ENCODE measurements around the gene TMEM132C.

The TMEM132C gene

DNA sequence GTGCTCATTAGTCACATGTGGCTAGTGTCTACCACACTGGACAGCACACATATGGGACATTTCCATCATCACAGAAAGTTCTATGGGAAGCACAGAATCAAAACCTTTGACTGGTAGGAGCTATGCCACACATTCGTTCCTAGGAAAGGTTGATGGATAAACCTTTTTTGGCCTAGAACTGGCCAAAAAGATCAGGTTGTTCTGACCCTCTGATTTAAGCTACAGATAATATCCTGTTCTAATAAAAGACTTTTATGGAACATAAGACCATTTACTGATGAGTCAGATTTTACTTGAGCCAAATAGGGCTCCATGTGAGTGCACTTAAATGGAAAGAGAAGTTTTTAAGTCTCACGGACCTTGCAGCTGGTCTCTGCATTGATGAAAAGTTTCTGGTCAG, 413.6 kb downstream of the TMEM132C start:
- no peak for DNase-seq

GRCh38 chr12:128682548-128683275, 415.7 kb downstream of the TMEM132C start:
- no peak for DNase-seq

- no peak for DNase-seq
Observed at GRCh38 chr12:128684352-128684751, 417.4 kb downstream of the TMEM132C start.

DNA sequence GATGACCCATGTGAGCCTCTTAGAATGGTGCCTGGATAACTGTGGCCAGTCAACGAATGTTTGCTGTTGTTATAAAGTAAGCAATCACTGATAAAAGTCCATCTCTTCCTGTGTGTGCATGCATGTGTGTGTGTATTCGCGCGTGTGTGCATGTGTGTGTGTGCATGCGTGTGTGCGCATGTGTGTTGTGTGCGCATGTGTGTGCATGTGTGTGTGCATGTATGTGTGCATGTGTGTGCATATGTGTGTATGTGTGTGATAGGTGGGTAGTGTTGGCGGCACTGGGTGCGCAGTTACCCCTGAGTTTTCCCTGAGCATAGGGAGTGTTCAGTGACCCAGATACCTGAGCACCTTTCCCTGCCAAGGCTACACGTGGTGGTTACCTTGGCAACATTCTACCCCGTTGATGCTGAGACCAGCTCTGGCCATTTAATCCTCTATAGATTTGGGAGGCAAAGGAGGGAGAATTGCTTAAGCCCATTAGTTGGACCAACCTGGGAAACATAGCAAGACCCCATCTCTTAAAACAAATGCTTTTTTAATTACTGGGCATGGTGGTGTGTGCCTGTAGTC, 419.0 kb downstream of the TMEM132C start:
- no peak for DNase-seq

- DNase-seq: no peak
Observed at GRCh38 chr12:128687851-128688250, 420.9 kb downstream of the TMEM132C start.

DNA sequence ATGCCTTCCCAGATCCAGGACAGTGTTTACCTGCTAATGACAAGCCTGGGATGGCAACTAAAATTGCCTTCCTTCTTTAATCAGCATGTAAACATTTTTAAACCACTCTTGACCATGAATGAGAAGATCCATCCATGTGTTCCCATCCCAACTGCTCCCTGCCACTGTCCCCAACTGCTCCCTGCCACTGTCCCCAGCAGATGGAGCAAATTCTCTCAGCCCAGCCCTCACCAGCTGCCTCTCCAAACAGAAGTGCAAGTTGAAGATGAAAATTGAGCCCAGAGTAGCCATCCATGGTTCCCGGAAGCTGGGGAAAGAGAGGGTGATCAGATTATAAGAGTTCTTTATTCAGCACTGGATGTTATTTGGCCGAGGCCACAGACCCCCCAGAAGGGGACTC, 423.7 kb downstream of the TMEM132C start:
- no peak for DNase-seq

- DNase-seq: no peak
Observed at GRCh38 chr12:128693115-128693514, 426.1 kb downstream of the TMEM132C start.

GRCh38 chr12:128693771-128694170, 426.8 kb downstream of the TMEM132C start:
- DNase-seq: no peak

GRCh38 chr12:128694445-128694844, 427.5 kb downstream of the TMEM132C start:
- no peak for DNase-seq

- no peak for DNase-seq
Observed at GRCh38 chr12:128695697-128696096, 428.7 kb downstream of the TMEM132C start.

GRCh38 chr12:128698301-128698972, 431.5 kb downstream of the TMEM132C start:
- DNase-seq: no peak

GRCh38 chr12:128699106-128699505, 432.1 kb downstream of the TMEM132C start:
- DNase-seq: no peak

DNA sequence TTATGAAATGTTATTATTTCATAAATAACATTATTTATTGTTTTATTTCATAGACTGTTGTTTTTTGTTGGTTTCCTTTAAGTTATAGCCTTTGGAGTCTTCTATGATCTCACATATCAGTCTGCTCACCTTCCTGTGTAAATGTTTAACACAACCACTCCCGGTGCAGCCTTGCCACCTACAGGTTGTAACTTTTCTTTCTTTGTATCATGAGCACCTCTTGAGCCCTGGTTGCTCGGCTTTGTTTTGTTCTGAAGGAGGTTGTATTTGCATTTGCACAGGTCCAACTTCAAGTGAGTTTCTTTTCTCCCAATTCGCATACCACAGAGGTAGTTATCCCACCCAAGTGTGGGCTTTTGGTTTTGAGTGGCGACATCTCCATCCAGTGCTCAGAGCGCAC, 435.4 kb downstream of the TMEM132C start:
- no peak for DNase-seq

- no peak for DNase-seq
Observed at GRCh38 chr12:128705140-128705539, 438.2 kb downstream of the TMEM132C start.

DNA sequence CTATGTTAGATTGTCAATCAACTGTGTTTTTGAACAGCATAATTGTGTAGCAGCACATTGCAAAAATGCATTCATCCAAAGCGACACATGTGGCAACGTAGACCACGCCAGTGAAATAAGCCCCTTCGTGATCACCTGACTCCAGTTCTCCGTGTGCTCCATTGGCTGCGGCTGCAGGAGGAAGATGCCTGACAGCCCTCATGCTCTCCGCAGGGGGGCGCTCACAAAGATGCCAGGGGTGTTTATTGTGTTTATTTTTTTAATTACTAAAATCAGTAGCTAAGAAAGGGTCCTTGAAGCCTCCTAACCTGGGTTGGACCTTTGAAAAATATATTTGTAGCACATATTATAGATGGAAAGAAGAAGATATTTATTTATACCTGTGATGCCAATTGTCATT, 440.5 kb downstream of the TMEM132C start:
- no peak for DNase-seq

- DNase-seq: no peak
Observed at GRCh38 chr12:128708789-128709188, 441.8 kb downstream of the TMEM132C start.

DNA sequence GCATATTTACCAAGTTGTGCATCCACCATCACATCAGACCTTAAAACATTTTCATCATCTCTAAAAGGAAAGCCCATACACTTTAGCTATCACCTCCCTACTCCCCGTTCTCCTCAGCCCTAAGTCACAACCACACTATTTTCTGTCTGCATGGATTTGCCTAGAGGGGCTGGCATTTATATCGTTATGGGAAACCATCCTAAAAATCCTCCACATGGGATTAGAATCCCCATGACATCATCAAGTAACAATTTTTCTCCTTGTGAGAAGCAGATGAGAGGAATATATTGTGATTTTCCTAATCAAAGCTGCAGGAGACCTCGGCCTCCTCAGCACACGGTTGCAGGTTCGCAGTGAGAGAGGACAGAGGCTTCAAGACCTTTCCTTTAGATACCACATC, 442.7 kb downstream of the TMEM132C start:
- no peak for DNase-seq

DNA sequence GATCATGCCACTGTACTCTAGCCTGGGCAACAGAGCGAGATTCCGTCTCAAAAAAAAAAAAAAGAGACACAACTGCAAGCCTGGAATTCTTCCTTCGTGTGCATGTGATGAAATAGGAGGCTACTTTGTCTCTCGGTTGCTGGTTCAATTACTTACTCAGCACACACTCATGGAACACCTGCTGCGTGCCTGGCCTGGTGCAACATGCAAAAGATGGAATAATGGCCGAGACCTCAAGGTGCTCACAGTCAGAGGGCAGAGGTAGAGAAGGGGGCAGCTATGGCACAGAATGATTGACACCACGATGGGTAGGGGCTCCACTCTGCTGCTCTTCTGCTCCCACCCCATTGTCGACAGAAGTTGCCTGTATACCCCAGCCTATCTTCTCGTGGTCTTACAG, 444.5 kb downstream of the TMEM132C start:
- no peak for DNase-seq

DNA sequence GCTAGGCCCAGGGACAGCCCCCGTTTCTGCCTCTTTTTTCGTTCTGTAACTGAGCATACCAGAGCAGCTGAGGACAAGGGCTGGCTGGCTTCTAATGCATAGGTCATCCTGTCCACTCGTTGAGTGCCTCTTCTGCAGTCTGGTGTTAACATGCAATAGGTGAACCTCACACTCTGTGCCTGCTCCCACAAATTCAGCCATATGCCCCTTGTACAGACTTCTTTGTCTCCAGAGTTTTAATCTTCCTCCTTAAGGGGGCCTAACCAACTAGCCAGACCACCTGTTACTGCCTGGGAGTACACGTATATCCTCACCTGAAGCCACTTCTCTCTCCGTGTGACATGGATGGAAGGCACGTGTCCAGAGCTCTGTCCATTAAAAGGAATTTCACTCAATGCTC, 445.7 kb downstream of the TMEM132C start:
- no peak for DNase-seq

DNA sequence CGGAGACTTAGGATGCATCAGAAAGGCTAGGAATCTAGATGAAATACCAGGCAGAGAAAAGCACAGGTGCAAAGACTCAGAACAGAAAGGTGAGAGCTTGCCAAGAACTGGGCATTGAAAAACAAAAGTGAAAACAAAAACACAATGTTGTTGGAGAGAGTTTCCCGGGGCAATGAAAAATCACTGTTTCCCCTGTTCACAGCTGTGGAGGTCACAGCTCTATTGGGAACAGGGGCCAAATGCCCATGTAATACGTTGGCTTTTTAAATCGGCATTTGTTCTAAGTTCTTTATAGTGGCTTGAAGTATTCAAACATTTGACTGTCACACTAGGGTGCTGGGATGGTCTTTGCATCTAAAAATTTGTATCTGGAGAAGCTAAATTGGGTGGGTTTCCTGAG, 448.5 kb downstream of the TMEM132C start:
- no peak for DNase-seq

DNA sequence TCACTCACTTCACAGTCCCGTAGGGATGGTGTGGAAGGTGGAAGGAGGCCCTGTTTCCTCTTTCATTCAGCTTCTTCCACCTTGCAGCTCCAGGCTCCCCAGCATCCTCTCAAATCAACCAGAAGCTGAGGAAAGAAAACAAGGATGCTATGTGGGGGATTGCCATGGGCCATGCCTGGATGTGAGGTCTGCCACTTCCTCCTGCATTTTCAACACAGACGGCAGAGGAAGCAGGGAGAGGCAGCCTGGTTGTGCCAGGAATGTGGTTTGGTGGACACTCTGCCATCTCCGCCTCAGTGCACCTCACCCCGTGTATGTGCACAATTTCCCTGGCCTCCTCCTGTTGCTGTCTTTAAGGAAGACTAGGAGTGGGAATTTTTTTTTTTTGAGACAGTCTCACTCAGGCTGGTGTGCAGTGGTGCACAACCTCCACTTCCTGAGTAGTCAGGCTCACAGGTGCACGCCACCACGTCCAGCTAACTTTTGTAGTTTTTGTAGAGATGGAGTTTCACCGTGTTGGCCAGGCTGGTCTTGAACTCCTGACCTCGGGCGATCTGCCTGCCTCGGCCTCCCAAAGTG, 457.6 kb downstream of the TMEM132C start:
- no peak for DNase-seq

DNA sequence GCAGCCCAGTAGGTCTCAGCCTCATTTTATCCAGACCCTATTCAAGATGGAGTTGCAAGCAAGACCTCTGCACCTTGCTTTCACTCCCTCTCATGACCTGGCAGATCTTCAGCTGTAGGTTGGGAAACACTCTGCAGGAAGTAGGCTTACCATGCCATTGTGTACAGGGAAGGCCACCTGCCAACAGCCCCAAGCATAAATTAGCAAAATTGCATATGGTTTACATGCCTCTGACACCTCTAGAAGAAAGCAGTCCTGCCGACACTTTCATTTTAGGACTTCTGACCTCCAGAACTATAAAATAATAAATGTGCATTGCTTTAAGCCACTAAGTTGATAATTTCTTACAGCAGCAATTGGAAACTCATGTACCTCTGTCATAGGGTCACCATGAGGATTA, 459.9 kb downstream of the TMEM132C start:
- DNase-seq: no peak

GRCh38 chr12:128727461-128727860, 460.5 kb downstream of the TMEM132C start:
- DNase-seq: no peak

GRCh38 chr12:128727999-128728398, 461.0 kb downstream of the TMEM132C start:
- no peak for DNase-seq

All from OCI-M1 (cell line).